ENCODE results near the gene C14orf93.
"Not testable (repeated sequence)": the region's sequence is repeated elsewhere in the genome, so short reads cannot be mapped to it uniquely, and the experiment has no call there.

C14orf93 gene

GRCh38 chr14:23021434-23021833, 11.5 kb upstream of the C14orf93 start:
- DNase-seq (ENCODE audit: low read depth, low spot score) = no peak

DNA sequence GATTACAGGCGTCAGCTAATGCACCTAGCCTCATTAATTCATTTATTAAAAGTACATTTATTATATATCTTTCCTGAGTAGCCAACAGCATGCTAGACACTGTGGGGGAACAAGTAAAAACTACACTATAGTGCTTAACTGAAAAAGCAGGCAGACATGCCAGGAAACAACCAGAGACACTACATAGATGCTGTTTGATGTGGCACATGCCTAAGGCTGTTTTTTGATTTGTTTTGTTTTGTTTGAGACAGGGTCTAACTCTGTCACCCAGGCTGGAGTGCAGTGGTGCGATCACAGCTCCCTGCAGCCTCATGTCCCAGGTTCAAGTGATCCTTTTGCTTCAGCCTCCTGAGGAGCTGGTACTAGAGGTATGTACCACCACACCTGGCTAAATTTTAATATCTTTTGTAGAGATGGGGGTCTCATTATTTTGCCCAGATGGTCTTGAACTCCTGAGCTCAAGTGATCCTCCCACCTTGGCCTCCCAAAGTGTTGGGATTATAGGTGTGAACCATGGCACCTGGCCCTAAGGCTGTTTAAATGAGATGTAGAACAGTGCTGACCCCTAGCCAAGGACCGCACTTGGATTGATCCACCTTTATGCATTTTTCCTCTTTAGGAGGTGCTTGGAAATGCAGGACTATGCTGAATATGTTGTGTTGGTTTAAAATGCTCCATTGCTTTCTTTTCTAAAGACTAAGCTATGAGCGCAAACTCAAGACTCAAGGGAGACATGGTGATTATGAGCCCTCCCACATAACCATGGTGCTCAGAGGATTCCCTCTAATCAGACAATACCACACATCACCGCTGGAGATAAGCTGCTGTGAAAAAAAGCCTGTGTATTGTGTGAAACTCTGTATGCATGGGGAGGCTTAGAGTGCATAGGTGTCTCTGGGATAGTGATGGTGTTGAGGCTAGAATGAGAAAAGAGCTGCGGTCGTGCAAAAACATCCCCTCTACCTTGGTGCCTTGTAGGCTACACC, 10.5 kb upstream of the C14orf93 start:
- no peak for DNase-seq (ENCODE audit: low read depth, low spot score)

GRCh38 chr14:23018107-23018506, 8.2 kb upstream of the C14orf93 start:
- no peak for DNase-seq (ENCODE audit: low read depth, low spot score)

GRCh38 chr14:23017091-23017490, 7.1 kb upstream of the C14orf93 start:
- no peak for DNase-seq (ENCODE audit: low read depth, low spot score)

GRCh38 chr14:23015618-23016017, 5.7 kb upstream of the C14orf93 start:
- no peak for DNase-seq (ENCODE audit: low read depth, low spot score)

- not testable (repeated sequence) for DNase-seq (ENCODE audit: low read depth, low spot score)
These were observed 3.8 kb upstream of the C14orf93 start for GRCh38 chr14:23013749-23014054.

GRCh38 chr14:23013054-23013748, 3.3 kb upstream of the C14orf93 start:
- DNase-seq (ENCODE audit: low read depth, low spot score) = no peak

- DNase-seq (ENCODE audit: low read depth, low spot score) = no peak
These were observed 432 bp downstream of the C14orf93 start for GRCh38 chr14:23009483-23009938.

DNA sequence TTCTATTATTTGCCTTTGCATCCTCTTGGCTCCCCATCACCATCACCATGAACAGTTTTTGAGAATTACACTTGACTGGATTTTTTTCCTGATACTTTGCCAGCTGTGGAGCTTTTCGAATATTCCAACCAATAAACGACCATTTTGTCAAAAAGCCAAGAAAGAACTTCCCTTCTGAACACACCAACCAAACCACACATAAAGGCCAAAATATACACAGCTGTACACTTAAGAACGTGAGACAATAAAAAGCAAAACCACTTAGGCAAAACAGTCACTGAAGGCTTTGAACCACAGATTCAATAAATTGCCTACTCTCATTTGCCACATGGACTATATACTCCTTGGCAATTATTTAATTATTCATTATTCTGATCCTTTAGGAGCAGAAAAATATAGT, 1.1 kb downstream of the C14orf93 start:
- no peak for DNase-seq (ENCODE audit: low read depth, low spot score)

DNA sequence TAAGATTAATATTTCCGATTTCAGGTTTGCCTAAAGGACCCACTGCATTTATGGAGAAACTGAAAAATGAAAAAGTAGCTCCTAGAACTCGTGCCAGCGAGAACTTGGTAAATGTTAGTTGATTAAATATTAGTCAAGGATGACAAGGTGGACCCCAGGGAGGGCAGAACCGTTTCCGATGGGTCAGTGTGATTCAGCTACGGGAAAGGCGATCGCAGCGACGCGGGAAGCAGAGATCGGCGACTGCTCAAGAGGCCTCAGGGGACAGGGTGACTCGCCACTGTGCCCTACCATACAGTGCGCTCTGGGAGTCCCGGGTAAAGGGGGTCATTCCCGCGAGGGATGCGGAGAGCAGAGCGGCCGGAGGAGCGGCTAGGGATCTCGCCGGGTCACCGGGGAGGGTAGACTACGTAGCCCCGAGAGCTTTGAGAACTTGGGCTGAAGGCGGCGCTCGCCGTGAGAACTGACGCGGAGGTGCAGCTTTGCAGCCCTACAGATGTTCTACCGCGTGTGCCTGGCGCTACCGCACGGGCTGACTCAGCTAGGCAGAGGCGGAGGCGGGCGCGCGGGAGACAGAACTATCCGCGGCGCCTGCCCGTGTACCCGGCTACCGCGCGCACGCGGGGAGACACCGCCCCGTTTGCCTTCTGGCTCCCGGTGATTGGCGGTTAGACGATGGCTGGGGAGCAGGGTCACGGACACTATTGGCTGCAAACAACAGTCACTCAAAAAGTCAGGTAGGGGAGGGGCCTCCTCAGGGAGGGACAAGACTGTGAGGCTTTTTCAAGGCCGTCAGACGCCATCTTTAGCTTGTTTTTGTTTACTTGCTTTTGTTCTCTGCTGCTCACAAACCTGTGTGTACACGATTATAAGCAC, 3.2 kb downstream of the C14orf93 start:
- peak; percentile 94 for DNase-seq (ENCODE audit: low read depth, low spot score)

GRCh38 chr14:23006188-23006534, 3.8 kb downstream of the C14orf93 start:
- DNase-seq (ENCODE audit: low read depth, low spot score) = no peak

DNA sequence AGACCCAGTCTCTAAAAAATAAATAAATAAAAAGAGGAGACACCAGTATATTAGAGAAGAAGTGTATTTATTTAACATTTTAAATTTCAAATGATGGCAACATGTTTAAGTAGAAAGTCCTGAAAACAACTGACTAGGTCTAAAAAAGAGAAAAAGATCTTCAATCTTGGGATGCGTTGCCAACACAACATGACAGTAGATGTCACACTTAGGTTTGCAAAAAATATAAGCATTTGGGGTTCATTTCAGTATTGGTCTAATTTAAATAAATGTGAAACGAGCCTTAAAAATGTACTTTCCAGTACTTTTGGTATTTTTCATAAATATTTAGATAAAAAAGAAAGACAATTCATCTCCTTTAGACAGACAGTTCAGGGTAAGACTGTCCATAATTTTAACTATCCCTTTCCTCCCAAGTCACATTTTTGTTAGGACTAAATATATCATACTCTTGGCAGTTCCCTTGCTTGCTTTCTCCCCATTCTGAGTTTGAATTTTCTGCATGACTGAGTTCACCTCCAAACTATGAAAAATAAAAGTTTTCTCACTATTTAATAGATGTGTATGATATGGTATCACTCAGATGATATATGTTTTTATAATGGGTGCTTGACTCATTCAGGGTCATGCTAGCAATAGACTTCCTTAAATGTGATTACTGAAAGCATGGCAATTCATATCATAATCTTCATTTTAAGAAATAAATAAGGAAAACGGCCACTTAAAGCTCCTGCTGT, 4.3 kb downstream of the C14orf93 start:
- no peak for DNase-seq (ENCODE audit: low read depth, low spot score)

- DNase-seq (ENCODE audit: low read depth, low spot score) = not testable (repeated sequence)
These were observed 5.7 kb downstream of the C14orf93 start for GRCh38 chr14:23004274-23004673.

- no peak for DNase-seq (ENCODE audit: low read depth, low spot score)
These were observed 7.4 kb downstream of the C14orf93 start for GRCh38 chr14:23002592-23002991.

DNA sequence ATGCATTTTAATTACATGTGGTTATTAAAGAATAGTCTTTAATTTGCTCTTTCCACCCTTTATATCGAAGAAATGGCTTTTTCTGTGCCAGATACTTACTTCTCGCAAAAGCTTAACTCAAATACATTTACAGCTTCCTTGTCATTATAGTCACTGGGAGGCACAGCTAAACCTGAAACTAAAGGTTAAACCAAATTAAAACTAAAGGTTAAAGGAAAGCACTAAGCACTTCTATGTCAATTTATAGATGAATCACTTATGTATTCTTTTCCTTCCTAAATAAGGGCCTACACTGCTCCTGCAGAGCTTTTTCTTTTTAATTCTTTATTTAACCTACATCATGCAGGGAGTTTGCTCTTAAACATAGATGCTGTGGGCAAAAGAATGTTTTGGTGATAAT, 9.1 kb downstream of the C14orf93 start:
- no peak for DNase-seq (ENCODE audit: low read depth, low spot score)

- DNase-seq (ENCODE audit: low read depth, low spot score) = no peak
These were observed 11.5 kb downstream of the C14orf93 start for GRCh38 chr14:22998329-22999012.

DNA sequence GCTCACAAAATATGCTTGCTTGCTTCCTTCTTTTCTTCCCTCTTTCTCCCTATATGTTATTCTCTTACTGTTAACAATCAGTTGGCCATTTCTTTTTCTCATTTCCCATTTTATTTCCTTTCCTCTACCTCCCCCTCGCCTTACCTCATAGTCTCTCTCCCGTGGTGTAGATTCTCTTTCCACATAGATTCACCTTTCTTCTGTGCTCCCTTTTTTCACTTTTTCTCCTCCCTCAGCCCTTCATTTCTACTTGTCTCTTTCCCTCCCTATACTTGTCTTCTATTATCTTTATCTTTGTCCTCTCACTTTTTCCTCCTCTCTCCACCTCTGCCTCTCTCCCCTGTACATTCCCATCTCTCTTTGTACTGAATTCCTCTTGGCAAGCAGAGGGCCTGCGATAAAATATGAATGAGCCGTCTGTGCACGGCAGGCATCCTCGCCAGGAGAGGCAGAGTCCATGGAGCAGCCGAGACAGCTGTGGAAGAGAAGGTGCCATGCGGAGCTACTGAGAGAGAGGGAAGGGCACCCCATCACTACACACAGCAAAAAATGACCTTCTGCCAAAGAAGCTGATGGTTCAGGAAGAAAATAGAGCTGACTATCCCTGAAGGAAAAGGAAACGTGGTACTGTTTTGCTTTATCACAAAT, 12.1 kb downstream of the C14orf93 start:
- no peak for DNase-seq (ENCODE audit: low read depth, low spot score)

GRCh38 chr14:22996768-22997654, 12.9 kb downstream of the C14orf93 start:
- no peak for DNase-seq (ENCODE audit: low read depth, low spot score)
